Measurements from ENCODE around the gene DAZL. TPM values are rescaled to one million over a fixed set of nuclear protein-coding genes. Genes with fewer than 3 reads are reported as not detected.

Gene DAZL
- total RNA-seq, 1 experiment from 2014 or later: not detected

DNA sequence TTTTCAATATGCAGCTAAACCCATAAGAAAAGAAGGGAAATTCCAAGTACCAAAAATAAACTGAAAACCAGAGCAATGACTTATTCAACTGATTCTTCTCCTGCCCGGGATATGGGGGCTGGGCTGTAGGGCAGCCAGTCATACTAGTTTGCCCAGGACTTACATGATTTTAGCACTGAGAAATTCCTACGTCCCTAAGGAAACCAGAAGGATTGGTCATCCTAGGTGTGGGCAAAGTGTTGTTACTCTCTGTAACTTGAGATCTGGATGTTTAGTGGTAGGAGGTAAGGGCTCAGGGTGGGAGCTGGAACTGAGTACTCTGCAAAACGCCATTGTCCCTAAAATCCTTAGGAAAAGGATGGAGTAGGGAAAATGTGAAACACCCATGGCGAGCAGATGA lies 1.2 kb upstream of the DAZL start (continued):
- TF ChIP-seq, protein P1, sequence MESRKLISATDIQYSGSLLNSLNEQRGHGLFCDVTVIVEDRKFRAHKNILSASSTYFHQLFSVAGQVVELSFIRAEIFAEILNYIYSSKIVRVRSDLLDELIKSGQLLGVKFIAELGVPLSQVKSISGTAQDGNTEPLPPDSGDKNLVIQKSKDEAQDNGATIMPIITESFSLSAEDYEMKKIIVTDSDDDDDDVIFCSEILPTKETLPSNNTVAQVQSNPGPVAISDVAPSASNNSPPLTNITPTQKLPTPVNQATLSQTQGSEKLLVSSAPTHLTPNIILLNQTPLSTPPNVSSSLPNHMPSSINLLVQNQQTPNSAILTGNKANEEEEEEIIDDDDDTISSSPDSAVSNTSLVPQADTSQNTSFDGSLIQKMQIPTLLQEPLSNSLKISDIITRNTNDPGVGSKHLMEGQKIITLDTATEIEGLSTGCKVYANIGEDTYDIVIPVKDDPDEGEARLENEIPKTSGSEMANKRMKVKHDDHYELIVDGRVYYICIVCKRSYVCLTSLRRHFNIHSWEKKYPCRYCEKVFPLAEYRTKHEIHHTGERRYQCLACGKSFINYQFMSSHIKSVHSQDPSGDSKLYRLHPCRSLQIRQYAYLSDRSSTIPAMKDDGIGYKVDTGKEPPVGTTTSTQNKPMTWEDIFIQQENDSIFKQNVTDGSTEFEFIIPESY (IDR thresholded peaks at IDR 0.05; ENCODE audit: extremely low read depth, insufficient replicate concordance, low read length): no peak

DNA sequence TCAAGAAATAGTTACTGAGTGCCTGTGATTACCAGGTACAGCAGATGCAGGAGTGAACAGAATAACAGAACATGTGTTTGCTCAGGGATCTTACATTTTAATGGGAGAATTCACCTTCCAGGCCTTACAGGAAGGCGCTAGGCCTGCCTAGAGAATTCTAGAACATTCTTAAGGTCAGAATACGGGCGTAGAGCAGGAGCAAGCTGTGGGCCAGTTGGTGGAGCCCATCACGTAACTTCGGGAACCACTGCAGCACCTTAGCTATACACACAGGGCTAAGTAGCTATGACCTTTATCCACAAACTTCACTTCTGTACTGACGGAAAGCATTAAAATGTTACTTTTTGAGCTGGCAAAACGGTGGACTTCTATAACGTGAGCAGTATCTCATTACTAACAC lies 743 bp upstream of the DAZL start:
- no peaks in the 10 kb centered on the region for H3K79me2 ChIP-seq (ENCODE audit: insufficient read depth, low read length)
- H3K27me3 ChIP-seq (ENCODE audit: insufficient read depth, low read length): no peaks in the 10 kb centered on the region
- no peak overlapping the region for H3K4me3 ChIP-seq (replicated peaks in 1 of 2; ENCODE audit: low read depth in 1 of 2, low read length in 2 of 2)
- POLR2A ChIA-PET: no interaction called here
- no peaks in the 10 kb centered on the region for H3K9me2 ChIP-seq (ENCODE audit: insufficient read depth)
- no peak overlapping the region for H2AFZ ChIP-seq (ENCODE audit: low read depth, low read length, poor library complexity, severe bottlenecking)
- CTCF ChIA-PET: no interaction called here
- H4K20me1 ChIP-seq (ENCODE audit: insufficient read depth): no peaks in the 10 kb centered on the region
- no peak overlapping the region for H3K9ac ChIP-seq (ENCODE audit: low read length)
- no peaks in the 10 kb centered on the region for H3K36me3 ChIP-seq (ENCODE audit: control insufficient read depth in 1 of 2, insufficient read depth in 2 of 2, low read length in 2 of 2)
- no peak for DNase-seq (ENCODE audit: low read depth, low spot score)
- RAD21 ChIA-PET (ENCODE audit: low non-redundant PET in 1 of 2, low total read pairs in 2 of 2, uncharacterized antibody in 2 of 2, unreplicated experiment in 2 of 2): no interaction called here
- TF ChIP-seq, protein P2, sequence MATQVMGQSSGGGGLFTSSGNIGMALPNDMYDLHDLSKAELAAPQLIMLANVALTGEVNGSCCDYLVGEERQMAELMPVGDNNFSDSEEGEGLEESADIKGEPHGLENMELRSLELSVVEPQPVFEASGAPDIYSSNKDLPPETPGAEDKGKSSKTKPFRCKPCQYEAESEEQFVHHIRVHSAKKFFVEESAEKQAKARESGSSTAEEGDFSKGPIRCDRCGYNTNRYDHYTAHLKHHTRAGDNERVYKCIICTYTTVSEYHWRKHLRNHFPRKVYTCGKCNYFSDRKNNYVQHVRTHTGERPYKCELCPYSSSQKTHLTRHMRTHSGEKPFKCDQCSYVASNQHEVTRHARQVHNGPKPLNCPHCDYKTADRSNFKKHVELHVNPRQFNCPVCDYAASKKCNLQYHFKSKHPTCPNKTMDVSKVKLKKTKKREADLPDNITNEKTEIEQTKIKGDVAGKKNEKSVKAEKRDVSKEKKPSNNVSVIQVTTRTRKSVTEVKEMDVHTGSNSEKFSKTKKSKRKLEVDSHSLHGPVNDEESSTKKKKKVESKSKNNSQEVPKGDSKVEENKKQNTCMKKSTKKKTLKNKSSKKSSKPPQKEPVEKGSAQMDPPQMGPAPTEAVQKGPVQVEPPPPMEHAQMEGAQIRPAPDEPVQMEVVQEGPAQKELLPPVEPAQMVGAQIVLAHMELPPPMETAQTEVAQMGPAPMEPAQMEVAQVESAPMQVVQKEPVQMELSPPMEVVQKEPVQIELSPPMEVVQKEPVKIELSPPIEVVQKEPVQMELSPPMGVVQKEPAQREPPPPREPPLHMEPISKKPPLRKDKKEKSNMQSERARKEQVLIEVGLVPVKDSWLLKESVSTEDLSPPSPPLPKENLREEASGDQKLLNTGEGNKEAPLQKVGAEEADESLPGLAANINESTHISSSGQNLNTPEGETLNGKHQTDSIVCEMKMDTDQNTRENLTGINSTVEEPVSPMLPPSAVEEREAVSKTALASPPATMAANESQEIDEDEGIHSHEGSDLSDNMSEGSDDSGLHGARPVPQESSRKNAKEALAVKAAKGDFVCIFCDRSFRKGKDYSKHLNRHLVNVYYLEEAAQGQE (IDR thresholded peaks at IDR 0.05; ENCODE audit: low read depth): no peak
- TF ChIP-seq, protein P3, sequence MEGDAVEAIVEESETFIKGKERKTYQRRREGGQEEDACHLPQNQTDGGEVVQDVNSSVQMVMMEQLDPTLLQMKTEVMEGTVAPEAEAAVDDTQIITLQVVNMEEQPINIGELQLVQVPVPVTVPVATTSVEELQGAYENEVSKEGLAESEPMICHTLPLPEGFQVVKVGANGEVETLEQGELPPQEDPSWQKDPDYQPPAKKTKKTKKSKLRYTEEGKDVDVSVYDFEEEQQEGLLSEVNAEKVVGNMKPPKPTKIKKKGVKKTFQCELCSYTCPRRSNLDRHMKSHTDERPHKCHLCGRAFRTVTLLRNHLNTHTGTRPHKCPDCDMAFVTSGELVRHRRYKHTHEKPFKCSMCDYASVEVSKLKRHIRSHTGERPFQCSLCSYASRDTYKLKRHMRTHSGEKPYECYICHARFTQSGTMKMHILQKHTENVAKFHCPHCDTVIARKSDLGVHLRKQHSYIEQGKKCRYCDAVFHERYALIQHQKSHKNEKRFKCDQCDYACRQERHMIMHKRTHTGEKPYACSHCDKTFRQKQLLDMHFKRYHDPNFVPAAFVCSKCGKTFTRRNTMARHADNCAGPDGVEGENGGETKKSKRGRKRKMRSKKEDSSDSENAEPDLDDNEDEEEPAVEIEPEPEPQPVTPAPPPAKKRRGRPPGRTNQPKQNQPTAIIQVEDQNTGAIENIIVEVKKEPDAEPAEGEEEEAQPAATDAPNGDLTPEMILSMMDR (IDR thresholded peaks at IDR 0.05 in 2 of 3, conservative IDR thresholded peaks at IDR 0.05 in 1 of 3; ENCODE audit: borderline replicate concordance in 1 of 3, insufficient read depth in 1 of 3, low read depth in 2 of 3, low read length in 2 of 3): no peak
- TF ChIP-seq ZNF274 (IDR thresholded peaks at IDR 0.05; ENCODE audit: low read depth, low read length): no peak
- no peak for TF ChIP-seq ELF1 (IDR thresholded peaks at IDR 0.05; ENCODE audit: borderline replicate concordance, low read depth)
- TF ChIP-seq CEBPB (IDR thresholded peaks at IDR 0.05; ENCODE audit: low read depth): no peak
- no peak for TF ChIP-seq FOSL1 (IDR thresholded peaks at IDR 0.05; ENCODE audit: low read depth)
- no peak for TF ChIP-seq SP1 (IDR thresholded peaks at IDR 0.05; ENCODE audit: low read depth)
- TF ChIP-seq EGR1 (IDR thresholded peaks at IDR 0.05; ENCODE audit: low read depth): no peak
- no peak overlapping the region for H3K27ac ChIP-seq (ENCODE audit: low read depth, low read length)
- BruUV-seq (replicated peaks): no TSS peak
- ATAC-seq: no peak
- no peaks in the 10 kb centered on the region for H3K4me1 ChIP-seq (ENCODE audit: control insufficient read depth in 1 of 2, insufficient read depth in 2 of 2, low read length in 2 of 2)
- intact Hi-C loops (cut with micrococcal nuclease): loop anchor here (10.0 kb wide), 2 partner anchors 219 to 1239 kb away; no protein-coding TSS in a partner anchor
- H3K4me2 ChIP-seq (ENCODE audit: low read length): no peak overlapping the region
- H3K9me3 ChIP-seq (ENCODE audit: control insufficient read depth in 1 of 2, insufficient read depth in 1 of 2, low read depth in 1 of 2, low read length in 2 of 2): no peaks in the 10 kb centered on the region
